Activated T-cell treated with anti-CD3 and anti-CD28 coated beads, Interleukin-2, amount 50 U/mL, for 24 hours (primary cell): ENCODE measurements around the gene TGFBI.

Experiments used
- DNase-seq: peaks from one replicate; pipeline ENCODE4 v3.0.0-alpha.2; 2020
- H3K27ac Mint-ChIP-seq: 2 replicates; pipeline ENCODE4 v1.8.0; 2020; ENCODE audit warnings: mild to moderate bottlenecking, mixed read lengths
- H3K27me3 Mint-ChIP-seq: 2 replicates; pipeline ENCODE4 v1.8.0; 2020; ENCODE audit warnings: mixed read lengths
- H3K36me3 Mint-ChIP-seq: 2 replicates; pipeline ENCODE4 v1.8.0; 2020; ENCODE audit warnings: low read depth, mixed read lengths
- H3K4me1 Mint-ChIP-seq: 2 replicates; pipeline ENCODE4 v1.8.0; 2020; ENCODE audit warnings: low read depth, mixed read lengths
- H3K4me3 Mint-ChIP-seq: 2 replicates; pipeline ENCODE4 v1.8.0; 2020; ENCODE audit warnings: mild to moderate bottlenecking, moderate library complexity, mixed read lengths
- H3K9me3 Mint-ChIP-seq: 2 replicates; pipeline ENCODE4 v1.8.0; 2020; ENCODE audit warnings: mixed read lengths

TGFBI gene

DNA sequence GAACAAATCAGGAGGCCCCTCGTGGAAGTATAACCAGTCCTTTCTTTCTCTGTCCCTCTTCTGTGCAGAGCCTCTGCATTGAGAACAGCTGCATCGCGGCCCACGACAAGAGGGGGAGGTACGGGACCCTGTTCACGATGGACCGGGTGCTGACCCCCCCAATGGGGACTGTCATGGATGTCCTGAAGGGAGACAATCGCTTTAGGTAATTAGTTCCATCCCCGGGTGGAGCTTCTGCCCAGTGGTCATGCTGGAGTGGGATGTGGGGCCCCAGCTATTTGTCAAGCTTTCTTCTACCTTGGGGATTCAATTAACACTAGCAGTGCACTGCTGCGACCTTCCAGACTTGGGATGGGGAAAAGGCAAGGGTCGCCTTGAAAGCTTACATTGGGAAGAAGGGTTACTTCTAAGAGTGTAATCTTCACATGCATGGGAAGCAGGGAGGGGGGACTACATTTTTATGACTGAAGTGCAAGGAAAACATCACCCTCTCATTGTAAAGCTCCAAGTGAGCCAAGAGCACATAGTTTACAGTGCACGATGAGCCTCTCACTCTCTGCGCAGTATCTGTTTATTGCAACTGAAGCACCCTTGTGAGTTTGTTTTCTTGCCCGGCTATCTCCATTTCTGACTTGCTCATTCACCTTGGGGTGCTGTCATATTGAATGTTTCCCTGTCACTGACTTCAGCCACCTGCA, 27.0 kb downstream of the TGFBI start:
- H3K36me3 Mint-ChIP-seq = no peaks in the 10 kb centered on the region
- no peaks in the 10 kb centered on the region for H3K9me3 Mint-ChIP-seq
- H3K4me3 Mint-ChIP-seq = no peak overlapping the region
- DNase-seq = no peak
- H3K27ac Mint-ChIP-seq = no peak overlapping the region
- no peaks in the 10 kb centered on the region for H3K27me3 Mint-ChIP-seq
- H3K4me1 Mint-ChIP-seq = no peaks in the 10 kb centered on the region

DNA sequence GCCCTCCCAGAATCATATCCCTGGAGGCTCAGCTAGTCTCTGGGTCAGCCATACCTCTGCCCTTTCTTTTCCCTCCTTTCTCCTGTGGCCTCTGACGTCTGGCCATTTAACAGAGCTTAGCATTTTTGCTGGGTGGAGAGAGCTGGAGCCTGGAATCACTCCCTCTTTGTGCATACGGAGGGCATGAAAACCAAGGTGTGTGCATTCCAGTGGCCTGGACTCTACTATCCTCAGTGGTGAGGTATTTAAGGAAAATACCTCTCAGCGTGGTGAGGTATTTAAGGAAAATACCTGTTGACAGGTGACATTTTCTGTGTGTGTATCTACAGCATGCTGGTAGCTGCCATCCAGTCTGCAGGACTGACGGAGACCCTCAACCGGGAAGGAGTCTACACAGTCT, 27.5 kb downstream of the TGFBI start:
- Mint-ChIP-seq H3K9me3 (no peaks in the 10 kb centered on the region), H3K27ac (no peak overlapping the region), H3K4me3 (no peak overlapping the region), H3K27me3 (no peaks in the 10 kb centered on the region), H3K36me3 (no peaks in the 10 kb centered on the region), H3K4me1 (no peaks in the 10 kb centered on the region)
- DNase-seq = no peak

DNA sequence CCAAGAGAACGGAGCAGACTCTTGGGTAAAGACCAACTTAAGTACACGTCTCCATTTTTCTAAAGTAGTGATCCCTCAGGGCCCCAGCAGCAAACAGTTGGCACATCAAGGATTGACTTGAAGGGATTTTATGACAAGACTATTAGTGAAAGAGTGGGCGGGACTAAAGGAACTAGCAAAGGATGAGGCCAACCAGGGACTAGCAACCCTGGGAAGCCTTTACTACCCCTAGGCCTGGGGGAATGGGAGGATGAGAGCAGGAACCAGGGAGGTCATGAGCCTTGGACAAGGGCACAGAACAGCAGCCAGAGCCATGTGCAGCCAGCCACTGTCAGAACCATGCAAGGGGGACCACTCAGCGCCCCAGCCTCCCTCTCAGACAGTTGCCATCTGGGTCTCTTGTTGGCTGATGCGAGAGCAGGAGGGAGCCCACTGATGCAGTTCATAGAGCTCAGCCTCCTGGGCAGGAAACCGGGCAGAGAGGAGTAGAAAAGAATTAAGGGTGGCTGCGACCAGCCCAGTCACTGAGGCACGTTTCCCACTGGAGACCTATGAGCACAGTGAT, 28.1 kb downstream of the TGFBI start:
- Mint-ChIP-seq H3K27ac (no peak overlapping the region), H3K27me3 (no peaks in the 10 kb centered on the region), H3K36me3 (no peaks in the 10 kb centered on the region), H3K4me1 (no peaks in the 10 kb centered on the region), H3K4me3 (no peak overlapping the region), H3K9me3 (no peaks in the 10 kb centered on the region)
- DNase-seq = no peak

DNA sequence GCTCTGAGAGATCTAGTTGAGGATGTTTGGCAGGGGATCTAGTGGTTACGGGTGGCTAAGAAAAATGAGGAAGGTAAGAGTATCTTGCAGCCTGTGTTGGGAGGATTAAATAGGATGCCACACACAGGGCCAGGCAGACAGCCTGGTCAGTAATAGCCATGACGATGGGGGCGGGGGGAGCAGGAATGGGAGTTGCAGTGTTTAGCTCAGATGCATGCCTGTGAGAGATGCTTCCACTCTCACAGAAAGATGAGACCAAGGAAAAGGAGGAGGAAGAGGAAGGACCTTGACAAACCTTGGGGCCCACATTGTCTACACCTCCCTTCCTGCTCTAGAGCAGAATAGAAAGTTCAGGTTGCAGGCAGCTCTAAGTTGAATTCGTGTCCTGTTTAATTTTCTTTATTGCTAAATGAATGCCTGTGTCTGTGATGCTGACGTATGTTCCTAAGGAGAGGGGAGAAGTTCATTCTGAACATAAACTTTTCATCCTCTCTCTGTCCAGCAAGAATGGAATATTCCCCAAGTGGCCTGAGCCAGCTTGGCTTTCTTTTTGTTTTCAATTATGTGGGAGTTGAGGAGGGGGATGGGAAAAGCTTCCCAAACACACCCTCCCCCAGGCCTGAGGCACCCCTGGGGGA, 28.7 kb downstream of the TGFBI start:
- Mint-ChIP-seq H3K27ac (no peak overlapping the region), H3K9me3 (no peaks in the 10 kb centered on the region), H3K4me3 (no peak overlapping the region), H3K4me1 (no peaks in the 10 kb centered on the region), H3K27me3 (no peaks in the 10 kb centered on the region), H3K36me3 (no peaks in the 10 kb centered on the region)
- DNase-seq = no peak

DNA sequence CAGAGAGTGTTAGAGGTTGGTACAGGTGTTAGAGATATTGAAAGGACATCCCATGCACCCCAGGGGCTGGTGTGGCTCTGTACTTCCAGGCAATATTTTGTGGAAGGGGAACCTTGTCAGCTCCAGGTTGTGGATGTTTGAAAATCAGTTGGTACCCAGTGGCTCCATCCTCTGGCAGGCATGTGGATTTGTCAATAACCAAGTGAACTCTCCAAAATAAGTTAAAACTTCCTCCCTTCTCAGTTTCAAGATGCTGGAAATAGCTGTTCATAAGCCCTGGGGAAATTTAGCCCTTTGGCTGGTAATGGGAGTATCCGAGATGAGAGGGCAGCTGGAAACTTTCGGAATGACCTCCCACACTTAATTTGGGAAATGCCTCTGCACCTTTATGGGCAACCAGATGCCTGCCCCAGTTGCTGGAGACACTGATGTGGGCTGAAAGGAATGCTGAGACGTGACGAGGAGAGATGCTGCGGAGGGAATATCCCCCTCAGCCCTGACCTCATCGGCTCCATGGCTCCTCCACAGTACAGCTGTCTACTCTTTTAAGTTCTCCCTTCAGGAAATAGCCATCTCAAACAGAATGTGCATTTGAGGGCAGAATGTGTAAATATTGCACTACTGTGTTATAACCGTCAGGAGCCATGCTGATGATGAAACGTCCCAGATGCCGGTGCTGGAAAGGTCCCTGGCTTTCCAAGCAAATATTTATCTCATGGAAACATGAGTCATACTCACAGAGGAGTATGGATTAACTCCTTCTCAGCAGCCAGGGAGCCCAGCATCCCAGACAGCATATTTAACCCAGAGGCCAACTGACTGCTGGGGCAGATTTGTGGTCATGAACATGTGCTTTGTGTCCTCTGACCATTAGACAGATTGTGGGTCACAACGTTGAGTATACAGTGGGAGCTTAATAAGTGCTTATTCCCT, 29.5 kb downstream of the TGFBI start:
- Mint-ChIP-seq H3K4me1 (no peaks in the 10 kb centered on the region), H3K9me3 (no peaks in the 10 kb centered on the region), H3K36me3 (no peaks in the 10 kb centered on the region), H3K4me3 (no peak overlapping the region), H3K27ac (no peak overlapping the region), H3K27me3 (no peaks in the 10 kb centered on the region)
- no peak for DNase-seq

DNA sequence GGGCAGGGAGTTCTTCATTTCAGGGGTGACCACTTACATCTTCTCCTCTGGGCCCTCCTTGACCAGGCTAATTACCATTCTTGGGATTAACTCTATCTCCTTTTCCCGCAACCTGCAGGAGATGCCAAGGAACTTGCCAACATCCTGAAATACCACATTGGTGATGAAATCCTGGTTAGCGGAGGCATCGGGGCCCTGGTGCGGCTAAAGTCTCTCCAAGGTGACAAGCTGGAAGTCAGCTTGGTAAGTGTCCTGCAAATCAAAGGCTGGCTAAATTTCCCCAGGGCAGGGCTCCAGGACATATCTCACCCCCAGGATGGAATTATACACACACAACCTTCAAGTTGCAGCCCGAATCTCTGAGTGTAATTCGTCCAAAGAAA, 30.2 kb downstream of the TGFBI start:
- Mint-ChIP-seq H3K36me3 (no peaks in the 10 kb centered on the region), H3K9me3 (no peaks in the 10 kb centered on the region), H3K27ac (no peak overlapping the region), H3K4me1 (no peaks in the 10 kb centered on the region), H3K4me3 (no peak overlapping the region), H3K27me3 (no peaks in the 10 kb centered on the region)
- DNase-seq = no peak

DNA sequence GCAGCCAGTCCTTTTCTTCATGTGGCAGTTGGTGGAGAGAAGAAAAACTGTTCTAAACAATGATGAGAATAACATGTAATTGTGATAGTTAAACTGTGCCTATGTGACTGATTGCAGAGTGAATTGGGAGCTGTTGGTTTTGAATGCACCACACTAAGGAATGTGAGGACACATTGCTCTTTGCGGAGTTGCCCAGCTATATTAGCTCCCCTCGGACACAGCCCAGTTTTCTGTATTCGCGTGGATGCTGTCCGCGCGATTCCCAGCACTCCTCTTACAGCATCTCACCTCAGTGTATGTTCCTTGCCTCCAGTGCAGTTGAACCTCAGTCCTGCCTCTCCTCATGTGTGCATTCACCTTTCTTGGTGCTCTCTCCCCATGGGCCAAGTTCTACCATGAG, 32.2 kb downstream of the TGFBI start:
- Mint-ChIP-seq H3K4me3 (no peak overlapping the region), H3K27me3 (no peaks in the 10 kb centered on the region), H3K4me1 (no peaks in the 10 kb centered on the region), H3K36me3 (no peaks in the 10 kb centered on the region), H3K9me3 (no peaks in the 10 kb centered on the region), H3K27ac (no peak overlapping the region)
- DNase-seq = no peak

DNA sequence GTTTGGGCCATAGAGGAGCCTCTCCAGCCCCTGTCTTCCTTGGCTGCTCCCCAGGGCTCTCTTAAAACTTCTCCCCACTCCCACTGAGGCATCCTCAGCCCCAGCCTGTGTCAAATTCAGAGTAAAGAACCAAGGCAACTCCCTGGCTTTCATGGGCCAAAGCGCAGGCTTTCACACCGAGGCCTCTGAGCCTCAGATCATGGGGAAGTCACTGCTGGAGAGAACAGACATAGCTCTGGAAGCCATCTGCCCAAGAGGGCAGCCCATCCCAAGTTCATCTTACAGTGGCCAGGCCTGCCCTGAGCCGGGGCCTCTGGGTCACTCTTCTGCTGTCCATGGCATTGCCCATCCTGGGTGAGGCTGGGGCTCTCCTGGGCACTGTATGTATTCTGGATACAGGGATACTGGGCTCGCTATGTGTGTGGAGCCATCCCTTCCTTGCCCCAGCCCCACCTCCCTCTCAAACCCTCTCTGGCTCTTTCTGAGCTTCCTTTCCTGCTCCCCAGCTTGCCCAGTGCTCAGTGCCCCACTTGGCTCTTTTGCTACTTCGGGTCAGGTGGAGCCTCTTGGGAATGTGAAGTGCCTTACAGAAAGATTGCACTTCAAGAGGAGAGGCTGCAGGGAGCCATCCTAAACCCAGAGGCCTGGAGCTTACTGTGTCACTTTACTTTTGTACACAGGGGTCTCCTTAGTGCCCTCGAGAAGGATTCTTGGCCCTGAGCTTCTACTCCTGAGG, 33.0 kb downstream of the TGFBI start:
- Mint-ChIP-seq H3K9me3 (no peaks in the 10 kb centered on the region), H3K4me1 (no peaks in the 10 kb centered on the region), H3K27me3 (no peaks in the 10 kb centered on the region), H3K4me3 (no peak overlapping the region), H3K27ac (no peak overlapping the region), H3K36me3 (no peaks in the 10 kb centered on the region)
- no peak for DNase-seq

DNA sequence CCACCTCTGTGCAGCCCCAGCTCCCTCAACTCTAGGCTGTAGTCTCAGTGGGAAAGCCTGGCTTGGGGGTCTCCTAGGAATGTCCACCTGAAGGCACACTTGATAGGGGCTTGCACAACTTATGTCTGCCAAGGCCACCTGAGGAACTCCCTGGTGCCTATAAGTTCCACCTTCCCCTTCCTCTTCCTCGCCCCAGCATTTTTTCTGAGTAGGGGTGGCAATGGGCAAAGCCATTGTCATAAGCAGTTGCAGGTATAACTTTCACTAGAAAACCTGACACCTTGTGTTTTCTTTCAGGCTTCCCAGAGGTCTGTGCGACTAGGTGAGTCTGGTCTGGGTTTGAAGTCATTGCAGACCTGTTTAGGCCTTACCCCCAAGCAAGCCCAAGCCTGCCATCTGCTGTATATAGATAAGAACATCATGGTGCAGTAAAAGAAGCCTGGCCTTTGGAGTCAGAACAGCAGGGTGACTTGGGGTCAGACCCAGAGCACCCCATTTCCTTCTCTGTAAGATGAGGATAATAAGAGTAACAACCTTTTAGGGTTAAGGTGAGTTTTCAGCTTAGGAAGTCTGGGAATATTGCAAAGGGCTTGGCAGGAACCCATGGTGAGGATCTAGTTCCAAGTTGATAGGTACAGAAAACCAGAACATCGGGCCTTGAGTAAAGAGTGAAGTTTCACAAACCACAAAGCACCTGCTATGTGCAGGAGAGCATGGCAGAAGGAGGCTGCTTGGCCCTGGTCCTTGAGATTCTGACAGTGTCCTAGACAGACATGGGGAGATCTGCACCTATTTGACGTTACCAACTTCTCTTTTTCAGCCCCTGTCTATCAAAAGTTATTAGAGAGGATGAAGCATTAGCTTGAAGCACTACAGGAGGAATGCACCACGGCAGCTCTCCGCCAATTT, 33.8 kb downstream of the TGFBI start:
- Mint-ChIP-seq H3K27ac (no peak overlapping the region), H3K27me3 (no peaks in the 10 kb centered on the region), H3K4me3 (no peak overlapping the region), H3K36me3 (no peaks in the 10 kb centered on the region), H3K4me1 (no peaks in the 10 kb centered on the region), H3K9me3 (no peaks in the 10 kb centered on the region)
- DNase-seq = no peak

DNA sequence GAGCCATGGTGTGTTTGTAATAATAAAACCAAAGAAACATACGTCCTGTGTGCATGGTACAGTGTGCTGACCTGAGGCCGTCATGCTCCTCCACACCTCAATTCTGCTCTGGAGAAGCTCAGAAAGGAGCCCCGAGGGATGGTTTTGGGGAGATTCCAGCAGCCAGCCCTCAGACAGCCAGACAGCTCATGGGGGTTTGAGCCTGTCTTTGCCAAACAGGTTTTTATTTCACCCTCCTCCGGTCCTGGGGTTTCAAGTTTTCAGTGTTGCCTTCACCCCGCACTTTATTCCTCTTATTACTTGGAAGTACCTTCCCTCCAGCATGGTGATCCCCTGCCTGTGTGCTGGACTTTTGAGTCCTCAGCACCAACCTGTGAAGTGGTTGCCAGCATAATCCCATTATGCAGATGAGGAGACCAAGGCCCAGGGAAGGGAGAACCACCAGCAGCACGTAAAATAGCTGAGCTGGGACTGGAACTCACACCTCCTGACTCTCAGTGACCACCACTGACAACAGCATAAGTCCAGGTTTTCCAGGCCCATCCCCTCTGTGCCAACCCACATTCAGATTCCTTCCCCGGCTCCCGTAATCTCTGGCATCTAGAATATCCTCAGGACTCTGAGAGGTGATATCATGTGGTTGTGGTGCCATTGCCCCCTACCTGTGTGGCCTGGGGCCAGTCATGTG, 35.1 kb downstream of the TGFBI start:
- no peak overlapping the region for H3K4me3 Mint-ChIP-seq
- no peak overlapping the region for H3K27ac Mint-ChIP-seq
- no peaks in the 10 kb centered on the region for H3K27me3 Mint-ChIP-seq
- H3K9me3 Mint-ChIP-seq = no peaks in the 10 kb centered on the region
- H3K4me1 Mint-ChIP-seq = no peaks in the 10 kb centered on the region
- no peak for DNase-seq
- H3K36me3 Mint-ChIP-seq = no peaks in the 10 kb centered on the region

DNA sequence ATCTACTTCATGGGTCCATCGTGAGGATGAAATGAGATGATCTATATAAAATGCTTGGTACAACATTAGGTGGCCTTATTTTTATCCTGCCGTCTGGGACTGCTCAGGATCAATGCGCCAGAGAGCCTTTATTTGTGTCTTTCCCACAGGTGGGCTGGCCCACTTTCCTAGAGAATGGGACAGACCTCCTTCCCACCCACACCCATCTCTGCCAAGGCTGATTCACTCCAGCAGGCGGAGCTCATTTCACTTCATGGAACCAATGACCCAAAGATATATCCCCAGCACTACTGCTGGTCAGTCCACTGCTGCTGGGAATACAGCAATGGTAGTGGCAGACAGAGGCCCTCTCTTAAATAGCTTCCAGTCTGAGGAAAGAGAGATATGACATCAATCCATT, 35.7 kb downstream of the TGFBI start:
- no peaks in the 10 kb centered on the region for H3K36me3 Mint-ChIP-seq
- H3K9me3 Mint-ChIP-seq = no peaks in the 10 kb centered on the region
- peaks cover 2% of the 10 kb centered on the region for H3K27me3 Mint-ChIP-seq
- no peak overlapping the region for H3K27ac Mint-ChIP-seq
- H3K4me1 Mint-ChIP-seq = no peaks in the 10 kb centered on the region
- DNase-seq = no peak
- no peak overlapping the region for H3K4me3 Mint-ChIP-seq

DNA sequence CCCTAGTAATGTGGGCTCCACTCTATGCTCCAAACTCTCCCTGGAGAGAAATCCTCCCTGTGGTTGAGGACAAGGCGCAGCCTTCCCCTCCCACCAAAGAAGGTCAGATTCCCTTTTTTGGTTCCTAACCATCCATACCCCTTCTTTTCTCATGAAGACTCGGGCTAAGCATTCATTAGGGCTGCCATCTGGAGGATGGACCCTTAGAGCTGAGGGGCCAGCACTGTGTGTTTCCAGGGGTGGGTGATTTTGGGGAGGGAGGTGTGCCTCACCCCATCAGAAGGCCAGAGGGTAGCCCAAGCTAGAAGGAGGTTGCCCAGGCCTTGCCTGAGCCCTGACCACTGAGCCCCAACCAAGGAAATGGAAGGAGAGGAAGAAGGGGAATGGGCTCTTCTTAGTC, 36.8 kb downstream of the TGFBI start:
- DNase-seq = no peak
- H3K27ac Mint-ChIP-seq = no peak overlapping the region
- no peaks in the 10 kb centered on the region for H3K9me3 Mint-ChIP-seq
- H3K27me3 Mint-ChIP-seq = peaks cover 2% of the 10 kb centered on the region
- no peak overlapping the region for H3K4me3 Mint-ChIP-seq
- H3K36me3 Mint-ChIP-seq = no peaks in the 10 kb centered on the region
- H3K4me1 Mint-ChIP-seq = no peaks in the 10 kb centered on the region

DNA sequence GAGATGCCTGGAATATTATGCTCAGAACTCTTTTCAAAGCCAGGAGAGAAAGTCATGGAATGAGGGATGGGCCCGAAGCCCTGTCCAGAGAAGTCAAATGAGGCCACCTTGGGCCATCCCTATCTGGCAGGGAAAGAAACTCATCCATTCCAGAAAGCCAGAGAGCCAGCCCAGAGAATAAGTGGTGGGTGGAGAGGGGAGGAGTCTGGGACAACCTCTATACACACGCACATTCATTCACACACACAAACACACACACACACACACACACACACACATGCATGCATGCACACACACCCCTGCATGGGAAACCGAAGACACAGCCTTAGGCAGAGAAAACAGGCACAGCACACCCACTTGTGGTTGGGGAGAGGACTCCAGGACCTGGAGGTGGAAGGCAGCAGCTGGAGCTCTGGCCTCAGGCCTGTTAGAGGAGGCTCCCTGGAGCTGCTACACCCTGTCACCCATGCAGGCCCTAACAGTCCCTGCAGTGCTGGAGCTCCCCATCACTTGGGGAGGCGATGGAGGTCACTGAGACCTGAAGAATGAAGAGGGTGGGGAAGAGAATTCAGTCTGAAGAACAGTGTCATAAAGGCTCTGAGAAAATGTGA, 38.0 kb downstream of the TGFBI start:
- Mint-ChIP-seq H3K27me3 (peaks cover 2% of the 10 kb centered on the region), H3K4me1 (no peaks in the 10 kb centered on the region), H3K4me3 (no peak overlapping the region), H3K9me3 (no peaks in the 10 kb centered on the region), H3K36me3 (no peaks in the 10 kb centered on the region), H3K27ac (no peak overlapping the region)
- no peak for DNase-seq
